A673 (cell line): ENCODE measurements around the gene LRRTM1. TPM values are rescaled to one million over a fixed set of nuclear protein-coding genes. Genes with fewer than 3 reads are reported as not detected.

ENCODE experiments used
- BruUV-seq: library from RNA; stranded (reverse); fragments of 400-500 nt; replicated peaks from 2 replicates; lab custom pipeline; 2021; lab: Mats Ljungman, UMichigan
- CTCF ChIA-PET: fragments of 300-600 bp; sonication (Branson Sonifier 250); formaldehyde crosslinking; loops from one replicate; lab custom pipeline; 2022; ENCODE audit warnings: antibody characterized with exemption; lab: Charles Lee
- POLR2A ChIA-PET: fragments of 300-600 bp; sonication (Branson Sonifier 250); formaldehyde crosslinking; loops from one replicate; lab custom pipeline; 2022; ENCODE audit warnings: antibody characterized with exemption; ENCODE audit not compliant: low non-redundant PET; lab: Charles Lee
- DNase-seq: peaks from one replicate; pipeline ENCODE4 v3.0.0-alpha.2; 2015; ENCODE audit warnings: low spot score
- H3K27ac ChIP-seq: fragments of 200-600 bp; sonication (generic); 2 replicates; pipeline ENCODE4 v1.5.1; 2016; ENCODE audit warnings: mixed run types, low read depth, mild to moderate bottlenecking, mixed read lengths, antibody characterized with exemption, low read length; ENCODE audit not compliant: poor library complexity, severe bottlenecking
- H3K27me3 ChIP-seq: fragments of 200-600 bp; sonication (generic); replicated peaks from 2 replicates; pipeline ENCODE4 v1.6.1; 2017; ENCODE audit warnings: mixed run types, low read depth, mild to moderate bottlenecking, mixed read lengths, antibody characterized with exemption, low read length; ENCODE audit not compliant: insufficient read depth, poor library complexity
- H3K36me3 ChIP-seq: fragments of 200-600 bp; sonication (generic); 2 replicates; pipeline ENCODE4 v1.6.1; 2016; ENCODE audit warnings: mixed run types, mild to moderate bottlenecking, mixed read lengths, antibody characterized with exemption, low read length; ENCODE audit not compliant: insufficient read depth, poor library complexity, severe bottlenecking
- H3K4me1 ChIP-seq: fragments of 200-600 bp; sonication (generic); 2 replicates; pipeline ENCODE4 v1.6.1; 2017; ENCODE audit warnings: mixed run types, mild to moderate bottlenecking, mixed read lengths, antibody characterized with exemption, low read length; ENCODE audit not compliant: insufficient read depth, poor library complexity, severe bottlenecking
- H3K4me3 ChIP-seq: fragments of 200-600 bp; sonication (generic); 2 replicates; pipeline ENCODE4 v1.5.1; 2016; ENCODE audit warnings: low read depth, mixed run types, mild to moderate bottlenecking, mixed read lengths, low read length; ENCODE audit not compliant: poor library complexity, severe bottlenecking
- H3K9me3 ChIP-seq: fragments of 200-600 bp; sonication (generic); 2 replicates; pipeline ENCODE4 v1.6.1; 2016; ENCODE audit warnings: mixed run types, low read depth, mild to moderate bottlenecking, mixed read lengths, antibody characterized with exemption, low read length; ENCODE audit not compliant: poor library complexity, severe bottlenecking
- EZH2 ChIP-seq: fragments of 200-600 bp; sonication (generic); IDR thresholded peaks from 2 replicates; pipeline ENCODE4 v1.6.1; 2017; ENCODE audit warnings: borderline replicate concordance, low read depth, mild to moderate bottlenecking, mixed read lengths, antibody characterized with exemption, low read length; ENCODE audit not compliant: poor library complexity, severe bottlenecking
- intact Hi-C: fragments of 100-400 bp; cut with micrococcal nuclease; formaldehyde crosslinking; loops from one replicate; pipeline ENCODE4 v1.10.0; 2022; ENCODE audit not compliant: unreplicated experiment
- total RNA-seq: library from RNA; stranded (reverse); gene quantifications from 2 replicates; pipeline ENCODE4 v1.2.3, GENCODE V29; 2021
- TF ChIP-seq, protein P1 (sequence below): fragments of 300-800, 200-600 bp; sonication (generic); conservative IDR thresholded peaks from 2 replicates; pipeline ENCODE4 v1.5.1; 2017; ENCODE audit warnings: low read depth, mild to moderate bottlenecking, antibody characterized with exemption, low read length, moderate library complexity, mixed read lengths

LRRTM1 gene
- total RNA-seq, 1 experiment from 2014 or later, result not detected

DNA sequence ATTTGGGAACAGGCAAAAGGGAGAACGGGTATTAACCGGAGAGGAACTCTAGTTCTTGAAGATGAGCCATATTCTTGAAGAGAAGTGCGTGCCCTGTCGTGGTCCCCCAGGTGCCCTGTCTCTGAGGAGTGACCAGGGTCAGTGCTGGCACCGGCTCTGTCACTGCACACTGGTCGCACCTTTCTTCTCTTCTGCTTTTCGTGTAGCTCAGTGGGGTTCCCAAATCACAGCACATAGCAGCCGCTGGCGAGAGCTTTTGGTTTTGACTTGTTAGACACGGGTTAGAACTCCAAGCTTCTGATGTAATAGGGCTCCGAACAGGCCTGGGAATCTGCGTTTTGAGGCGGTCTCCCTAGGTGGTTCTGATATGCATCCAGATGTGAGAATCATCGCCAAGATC lies 18.4 kb upstream of the LRRTM1 start:
- Histone ChIP-seq H3K9me3 (no peaks in the 10 kb centered on the region), H3K4me3 (no peak overlapping the region), H3K36me3 (no peaks in the 10 kb centered on the region), H3K27me3 (peaks cover 18% of the 10 kb centered on the region), H3K27ac (no peak overlapping the region), H3K4me1 (no peaks in the 10 kb centered on the region)
- ChIA-PET CTCF (no interaction called here), POLR2A (no interaction called here)
- no TSS peak for BruUV-seq
- intact Hi-C loops, result no loop called here
- DNase-seq, result no peak
- TF ChIP-seq EZH2, result no peak

DNA sequence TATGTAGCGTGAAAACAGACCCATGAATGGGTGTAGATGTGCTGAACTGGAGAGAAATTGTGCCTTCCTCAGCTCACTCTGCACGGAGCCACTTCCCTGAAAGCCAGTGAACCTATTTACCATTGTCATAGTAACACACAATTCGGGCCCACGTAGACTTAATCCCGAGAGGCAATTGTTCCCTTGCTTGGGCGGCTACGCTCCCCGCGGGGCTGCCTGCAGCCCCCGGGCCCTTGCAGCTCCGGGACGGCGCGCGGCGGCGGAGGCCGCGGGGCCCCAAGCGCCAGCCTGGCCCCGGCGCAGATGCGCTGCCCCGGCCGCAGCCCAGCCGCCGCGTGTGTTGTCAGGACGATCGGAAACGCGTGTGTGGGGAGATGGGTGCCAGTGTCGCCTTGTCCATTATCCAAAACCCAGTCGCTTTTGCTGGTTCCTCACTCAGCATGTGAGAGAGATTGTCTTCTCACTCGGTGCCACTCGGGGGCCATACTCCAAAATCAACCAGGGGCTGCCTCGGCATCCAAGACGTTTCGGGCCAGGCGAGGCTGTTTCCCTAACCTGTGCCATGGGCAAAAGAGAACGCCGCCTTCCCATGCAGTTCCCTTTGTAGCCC lies 17.9 kb upstream of the LRRTM1 start:
- intact Hi-C loops, result no loop called here
- CTCF ChIA-PET, result no interaction called here
- Histone ChIP-seq H3K4me1 (no peaks in the 10 kb centered on the region), H3K27me3 (peaks cover 18% of the 10 kb centered on the region), H3K36me3 (no peaks in the 10 kb centered on the region), H3K9me3 (no peaks in the 10 kb centered on the region), H3K27ac (no peak overlapping the region), H3K4me3 (no peak overlapping the region)
- no peak for TF ChIP-seq EZH2
- TF ChIP-seq, protein P1, sequence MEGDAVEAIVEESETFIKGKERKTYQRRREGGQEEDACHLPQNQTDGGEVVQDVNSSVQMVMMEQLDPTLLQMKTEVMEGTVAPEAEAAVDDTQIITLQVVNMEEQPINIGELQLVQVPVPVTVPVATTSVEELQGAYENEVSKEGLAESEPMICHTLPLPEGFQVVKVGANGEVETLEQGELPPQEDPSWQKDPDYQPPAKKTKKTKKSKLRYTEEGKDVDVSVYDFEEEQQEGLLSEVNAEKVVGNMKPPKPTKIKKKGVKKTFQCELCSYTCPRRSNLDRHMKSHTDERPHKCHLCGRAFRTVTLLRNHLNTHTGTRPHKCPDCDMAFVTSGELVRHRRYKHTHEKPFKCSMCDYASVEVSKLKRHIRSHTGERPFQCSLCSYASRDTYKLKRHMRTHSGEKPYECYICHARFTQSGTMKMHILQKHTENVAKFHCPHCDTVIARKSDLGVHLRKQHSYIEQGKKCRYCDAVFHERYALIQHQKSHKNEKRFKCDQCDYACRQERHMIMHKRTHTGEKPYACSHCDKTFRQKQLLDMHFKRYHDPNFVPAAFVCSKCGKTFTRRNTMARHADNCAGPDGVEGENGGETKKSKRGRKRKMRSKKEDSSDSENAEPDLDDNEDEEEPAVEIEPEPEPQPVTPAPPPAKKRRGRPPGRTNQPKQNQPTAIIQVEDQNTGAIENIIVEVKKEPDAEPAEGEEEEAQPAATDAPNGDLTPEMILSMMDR, result no peak
- DNase-seq, result no peak
- no TSS peak for BruUV-seq
- POLR2A ChIA-PET, result no interaction called here

DNA sequence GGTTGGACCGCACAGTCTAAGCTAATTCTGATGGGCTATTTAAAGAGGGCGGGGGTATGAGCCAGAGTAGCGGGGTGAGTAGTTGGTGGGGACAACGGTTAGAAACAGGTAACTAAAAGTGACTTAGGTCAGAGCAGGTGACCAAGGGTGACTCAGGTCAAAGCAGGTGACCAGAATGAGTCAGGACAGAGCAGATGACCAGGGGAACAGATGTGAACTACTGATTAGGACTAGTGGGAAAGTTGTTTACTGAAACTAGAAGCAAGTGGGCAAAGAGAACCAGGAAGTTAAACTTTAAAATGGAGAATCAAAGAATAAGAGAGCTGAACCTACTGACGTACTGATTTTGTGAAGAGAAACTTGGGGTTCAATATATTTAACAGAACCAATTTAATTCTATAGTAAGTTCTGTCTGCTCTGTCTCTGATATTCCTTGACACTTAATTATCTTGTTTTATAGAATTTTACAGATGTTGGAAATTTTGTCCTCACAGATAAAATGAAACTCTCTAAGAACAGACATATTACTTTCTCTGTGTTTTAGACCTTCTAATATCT lies 7.8 kb upstream of the LRRTM1 start:
- BruUV-seq, result no TSS peak
- H3K4me3 ChIP-seq, result no peak overlapping the region
- POLR2A ChIA-PET, result no interaction called here
- no peaks in the 10 kb centered on the region for H3K36me3 ChIP-seq
- intact Hi-C loops, result no loop called here
- peaks cover 13% of the 10 kb centered on the region for H3K27me3 ChIP-seq
- TF ChIP-seq EZH2, result no peak
- TF ChIP-seq, protein P1, result no peak
- H3K4me1 ChIP-seq, result no peaks in the 10 kb centered on the region
- no peaks in the 10 kb centered on the region for H3K9me3 ChIP-seq
- no peak overlapping the region for H3K27ac ChIP-seq
- DNase-seq, result no peak
- CTCF ChIA-PET, result no interaction called here

DNA sequence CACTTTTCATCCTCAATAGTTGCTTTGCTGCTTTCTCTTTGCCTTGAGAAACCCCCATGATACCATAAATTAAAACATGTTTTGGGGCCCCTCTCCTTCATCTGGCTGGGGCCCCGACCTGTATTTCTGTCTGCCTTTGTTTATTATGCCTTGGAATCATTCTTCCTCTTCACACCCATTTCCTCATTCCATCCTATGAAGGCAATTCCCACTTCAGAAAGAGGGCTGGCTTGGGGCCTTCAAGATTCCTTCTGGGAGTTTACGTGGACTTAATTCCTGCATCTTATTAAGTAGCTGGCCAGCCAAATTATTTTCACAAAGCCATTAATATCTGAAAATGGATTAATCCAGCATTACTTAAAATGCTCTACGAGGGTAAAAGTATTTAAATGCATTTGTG lies 6.8 kb upstream of the LRRTM1 start:
- H3K27me3 ChIP-seq, result peaks cover 17% of the 10 kb centered on the region
- intact Hi-C loops, result no loop called here
- no TSS peak for BruUV-seq
- ChIA-PET CTCF (no interaction called here), POLR2A (no interaction called here)
- H3K36me3 ChIP-seq, result no peaks in the 10 kb centered on the region
- H3K4me3 ChIP-seq, result no peak overlapping the region
- DNase-seq, result no peak
- H3K27ac ChIP-seq, result no peak overlapping the region
- H3K9me3 ChIP-seq, result no peaks in the 10 kb centered on the region
- TF ChIP-seq, protein P1, result no peak
- no peak for TF ChIP-seq EZH2
- H3K4me1 ChIP-seq, result no peaks in the 10 kb centered on the region
